CD4-positive, alpha-beta T cell treated with Interferon gamma for 1 hour (primary cell): ENCODE data around the gene EVA1C.
"Not testable (repeated sequence)": the region's sequence is repeated elsewhere in the genome, so short reads cannot be mapped to it uniquely, and the experiment has no call there.

Experiments used
- DNase-seq: peaks from one replicate; pipeline ENCODE4 v3.0.0-alpha.2; 2020

The EVA1C gene

DNA sequence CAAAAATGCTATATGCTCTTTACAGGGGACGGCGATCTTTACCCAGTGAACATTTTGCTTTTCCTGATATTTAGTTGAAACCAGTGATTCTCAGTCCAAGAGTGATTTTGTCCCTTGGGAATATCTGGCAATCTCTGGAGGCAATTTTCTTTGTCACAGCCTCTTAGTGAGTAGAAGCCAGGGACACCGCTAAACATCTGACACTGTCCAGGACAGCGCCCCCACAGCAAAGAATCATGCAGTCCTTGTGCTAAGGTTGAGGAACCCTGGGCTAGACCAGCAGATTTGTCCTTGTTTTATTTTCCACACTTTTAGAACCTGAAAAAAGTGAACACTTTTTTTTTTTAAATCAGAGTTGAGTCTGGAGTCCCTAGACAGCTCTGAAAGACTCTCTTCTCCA lies 13.1 kb downstream of the EVA1C start:
- DNase-seq: no peak

DNA sequence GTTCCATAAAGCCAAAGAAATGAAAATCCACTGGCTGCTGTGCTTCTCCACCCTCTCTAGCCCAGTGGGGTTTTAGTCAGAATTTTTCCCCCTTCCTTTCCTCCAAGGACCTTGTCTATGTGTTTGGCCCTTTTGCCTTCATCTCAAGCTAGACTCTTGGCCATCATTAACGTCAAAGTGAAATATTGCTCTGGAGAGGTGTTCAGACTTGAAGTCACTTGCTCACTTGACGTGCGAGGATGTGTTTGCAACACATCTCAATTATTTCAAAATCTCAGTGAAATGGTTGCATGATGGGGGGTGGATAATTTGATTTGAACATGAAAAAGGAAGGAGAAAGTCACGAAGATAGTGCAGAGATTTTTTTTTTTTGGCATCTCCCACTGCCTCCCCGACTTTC lies 13.6 kb downstream of the EVA1C start:
- no peak for DNase-seq

DNA sequence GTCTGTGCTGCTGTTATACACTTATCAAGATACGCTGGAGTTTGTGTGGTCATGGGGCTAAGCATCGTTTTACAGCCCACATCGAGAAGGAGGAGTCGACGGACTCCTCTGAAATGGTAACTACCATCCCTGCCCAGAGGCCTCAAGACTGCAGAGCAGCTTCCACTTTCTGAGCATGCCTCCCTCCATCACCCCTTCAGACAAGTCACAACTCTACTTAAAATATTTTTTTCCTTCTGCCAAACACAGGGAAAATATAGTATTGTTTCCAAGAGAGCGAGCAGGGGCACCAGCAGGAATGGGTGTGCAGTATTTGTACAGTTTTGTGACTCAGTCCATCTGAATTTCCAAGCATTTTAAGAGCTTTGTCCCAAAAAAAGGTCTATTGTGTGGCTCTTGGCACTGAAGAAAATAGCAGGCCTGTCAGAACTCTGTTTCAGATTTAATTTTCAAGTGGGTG lies 14.1 kb downstream of the EVA1C start:
- DNase-seq: no peak

DNA sequence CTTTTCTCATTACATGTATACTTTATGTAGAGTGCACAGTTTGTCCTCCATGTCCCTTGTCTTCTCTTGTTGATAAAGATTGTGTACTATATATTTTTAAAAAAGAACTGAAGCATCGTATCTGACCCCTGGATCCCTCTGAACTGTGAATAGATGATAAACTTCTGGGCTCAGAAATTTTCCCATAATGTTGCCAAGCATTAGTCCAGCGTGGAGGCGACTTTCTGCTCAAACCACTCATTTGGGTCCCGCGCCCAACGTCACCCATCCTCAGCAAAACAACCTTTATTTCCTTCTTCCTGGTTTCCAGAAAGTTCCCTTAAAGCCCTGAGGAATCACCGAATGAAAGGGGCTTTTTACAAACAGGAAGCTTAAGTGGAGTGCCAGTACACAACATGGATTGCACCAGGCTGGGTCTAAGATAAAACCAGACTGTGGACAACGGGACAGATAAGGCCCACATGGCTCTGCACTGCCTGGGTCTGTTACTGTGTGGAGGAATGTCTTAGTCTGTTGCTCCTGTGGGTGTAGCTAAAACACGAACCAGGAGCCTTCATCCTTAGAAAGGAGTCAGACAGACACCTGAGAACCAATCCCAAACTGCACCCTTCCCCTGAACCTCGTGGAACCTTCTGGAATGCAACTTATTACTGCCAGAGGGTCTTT lies 15.6 kb downstream of the EVA1C start:
- no peak for DNase-seq

DNA sequence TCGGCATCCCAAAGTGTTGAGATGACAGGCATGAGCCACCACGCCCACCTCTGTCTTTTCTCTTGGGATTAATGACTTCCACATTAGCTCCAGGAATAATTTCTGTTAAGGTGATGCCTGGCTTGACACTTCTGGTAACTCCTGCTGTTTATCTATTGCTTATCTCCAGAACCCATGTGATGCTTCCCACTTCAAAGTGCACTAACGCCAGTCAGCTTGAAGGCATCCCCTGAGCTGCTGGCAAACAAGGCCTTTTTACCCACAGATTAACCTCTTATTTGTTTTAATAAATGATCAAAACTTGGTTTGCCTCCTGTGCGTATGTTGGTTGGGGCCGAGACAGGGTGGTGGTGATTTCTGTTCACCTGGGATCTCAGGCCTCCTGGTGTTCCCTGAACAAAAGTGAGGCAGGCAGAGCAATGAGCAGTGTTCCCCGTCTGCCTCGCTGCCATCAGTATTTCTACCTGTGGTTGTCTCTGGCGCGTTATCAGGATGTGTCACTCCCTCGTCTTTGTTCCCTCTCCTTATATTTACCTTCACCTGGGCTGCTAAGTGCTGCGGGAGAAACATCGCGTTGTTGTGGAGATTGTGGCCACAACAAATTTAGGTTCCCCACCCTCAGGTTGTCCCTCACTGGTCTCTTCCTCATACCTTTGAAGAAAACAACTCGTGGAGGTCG lies 20.6 kb downstream of the EVA1C start:
- DNase-seq: not testable (repeated sequence)

DNA sequence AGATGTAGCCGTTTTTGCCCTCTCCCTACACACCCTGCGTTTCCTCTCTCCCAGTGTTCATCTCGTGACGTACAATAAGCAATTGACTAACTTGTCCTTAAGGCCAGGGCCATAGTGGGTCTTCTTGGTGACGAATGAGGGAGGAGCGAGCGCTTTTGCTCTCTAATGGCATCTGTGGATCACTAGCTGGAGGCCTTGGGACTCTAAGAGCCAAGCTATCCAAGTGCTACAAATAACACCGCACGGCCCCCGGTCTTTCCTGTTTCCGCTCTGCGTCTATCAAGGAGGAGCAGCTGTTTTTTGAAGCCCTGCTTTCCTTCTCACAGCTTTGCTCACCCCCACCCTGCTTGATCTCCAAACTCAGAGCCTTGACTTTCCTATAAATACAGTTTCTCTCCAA lies 25.2 kb downstream of the EVA1C start:
- no peak for DNase-seq

DNA sequence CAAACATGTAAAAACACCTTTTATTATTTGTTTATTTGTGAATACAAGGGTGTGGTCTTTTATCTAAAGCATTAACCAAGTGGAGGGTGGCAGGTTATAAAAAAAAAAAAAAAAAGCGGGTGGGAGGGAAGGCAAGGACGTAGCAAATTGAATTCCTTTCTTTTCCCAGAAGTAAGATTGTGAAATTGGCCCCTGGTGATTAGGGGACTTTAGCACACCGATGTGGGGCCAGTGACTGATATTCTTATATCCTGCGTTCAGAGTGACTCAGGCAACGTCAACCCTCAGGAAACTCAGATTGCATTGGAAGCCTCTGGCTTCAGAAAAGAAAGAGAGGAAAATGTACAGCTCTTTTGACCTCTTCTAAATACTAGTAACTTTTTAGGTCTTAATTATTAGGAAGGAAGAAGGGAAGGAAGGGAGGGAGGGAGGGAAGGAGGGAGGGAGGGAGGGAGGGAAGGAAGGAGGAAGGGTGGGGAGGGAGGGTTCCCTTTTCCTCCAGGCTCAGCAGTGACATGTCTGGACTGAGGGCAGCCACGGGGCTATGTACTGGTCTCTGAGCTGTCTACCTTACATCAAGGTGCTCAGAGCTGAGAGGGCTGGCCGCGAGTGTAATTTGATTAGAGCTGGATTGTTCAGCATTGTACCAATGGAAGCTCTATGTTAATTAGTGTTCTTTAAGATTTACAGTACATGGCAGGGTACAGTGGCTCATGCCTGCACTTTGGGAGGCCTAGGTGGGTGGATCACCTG lies 30.2 kb downstream of the EVA1C start:
- DNase-seq: no peak

DNA sequence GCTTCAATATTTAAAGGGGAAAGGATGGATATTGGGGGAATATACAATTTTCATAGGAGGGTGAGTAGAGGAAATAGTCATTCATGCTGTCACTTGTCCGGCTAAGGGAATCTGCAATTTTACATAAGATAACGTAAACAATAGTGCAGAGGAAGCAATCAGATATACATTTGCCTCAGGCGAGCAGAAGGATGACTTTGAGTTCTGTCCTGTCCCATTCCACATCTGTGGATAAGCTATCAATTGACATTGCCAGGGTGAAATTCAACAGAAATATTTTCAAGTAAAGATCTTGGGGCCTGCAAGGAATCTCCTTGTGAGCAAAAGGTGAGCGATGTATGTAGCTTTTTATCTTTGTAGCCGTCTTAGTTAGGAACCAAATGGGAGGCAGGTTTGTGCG lies 32.6 kb downstream of the EVA1C start:
- no peak for DNase-seq

DNA sequence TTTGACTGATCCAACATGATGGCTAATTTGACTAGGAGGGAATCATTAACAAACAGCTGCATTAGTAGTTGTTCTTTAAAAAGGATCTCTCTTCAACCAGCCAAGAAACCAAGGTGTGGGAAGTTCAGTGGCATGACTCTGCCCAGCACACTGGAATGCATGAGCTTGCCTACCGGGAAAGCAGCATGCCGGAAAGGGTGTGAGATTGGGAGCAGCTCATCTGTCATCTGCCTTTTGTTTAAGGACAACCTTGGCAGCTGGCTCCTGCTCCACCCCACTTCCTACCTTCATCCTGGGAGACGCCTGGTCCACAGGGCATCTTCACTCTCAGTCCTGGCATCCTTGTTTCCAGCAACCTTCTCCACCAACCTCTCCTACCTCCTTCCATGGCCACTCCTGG lies 33.9 kb downstream of the EVA1C start:
- not testable (repeated sequence) for DNase-seq

DNA sequence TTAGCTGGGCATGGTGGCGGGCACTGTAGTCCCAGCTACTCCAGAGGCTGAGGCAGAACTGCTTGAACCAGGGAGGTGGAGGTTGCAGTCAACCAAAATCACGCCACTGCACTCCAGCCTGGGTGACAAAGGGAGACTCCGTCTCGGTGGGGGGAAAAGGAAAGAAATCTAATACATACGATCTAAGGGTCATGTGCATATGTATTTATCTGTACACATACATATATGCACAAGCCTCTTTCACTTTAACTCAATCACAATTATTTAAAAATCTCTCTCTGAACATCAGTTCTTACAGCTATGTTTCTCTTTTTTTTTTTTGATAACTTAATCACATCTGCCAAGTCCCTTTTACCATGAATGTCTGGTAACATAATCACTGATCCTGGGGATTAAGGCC lies 34.7 kb downstream of the EVA1C start:
- DNase-seq: no peak

DNA sequence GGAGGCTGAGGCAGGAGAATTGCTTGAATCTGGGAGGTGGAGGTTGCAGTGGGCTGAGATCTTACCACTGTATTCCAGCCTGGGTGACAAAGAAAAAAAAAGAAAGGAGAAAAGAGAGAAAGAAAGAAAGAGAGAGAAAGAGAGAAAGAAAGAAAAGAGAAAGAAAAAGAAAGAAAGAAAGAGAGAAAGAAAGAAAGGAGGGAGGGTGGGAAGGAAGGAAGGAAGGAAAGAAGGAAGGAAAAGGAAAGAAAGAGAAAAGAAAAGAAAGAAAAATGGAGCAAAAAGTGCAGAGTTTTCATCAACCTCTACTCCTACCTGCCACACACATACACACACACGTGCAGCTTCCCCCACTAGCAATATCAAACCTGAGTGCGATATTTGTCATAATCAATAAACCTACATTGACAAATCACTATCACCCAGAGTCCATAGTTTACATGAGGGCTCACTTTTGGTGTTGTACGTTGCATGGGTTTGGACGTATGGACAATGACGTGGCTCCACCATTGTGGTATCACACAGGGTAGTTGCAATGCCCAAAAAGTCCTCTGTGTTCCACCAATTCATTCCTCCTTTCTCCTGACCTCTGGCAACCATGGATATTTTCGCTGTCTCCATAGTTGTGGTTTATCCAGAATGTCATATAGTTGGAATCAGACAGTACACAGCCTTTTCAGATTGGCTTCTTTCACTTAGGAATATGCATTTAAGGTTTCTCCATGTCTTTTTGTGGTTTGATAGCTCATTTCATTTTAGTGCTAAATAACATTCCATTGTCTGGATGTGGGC lies 36.5 kb downstream of the EVA1C start:
- DNase-seq: no peak

DNA sequence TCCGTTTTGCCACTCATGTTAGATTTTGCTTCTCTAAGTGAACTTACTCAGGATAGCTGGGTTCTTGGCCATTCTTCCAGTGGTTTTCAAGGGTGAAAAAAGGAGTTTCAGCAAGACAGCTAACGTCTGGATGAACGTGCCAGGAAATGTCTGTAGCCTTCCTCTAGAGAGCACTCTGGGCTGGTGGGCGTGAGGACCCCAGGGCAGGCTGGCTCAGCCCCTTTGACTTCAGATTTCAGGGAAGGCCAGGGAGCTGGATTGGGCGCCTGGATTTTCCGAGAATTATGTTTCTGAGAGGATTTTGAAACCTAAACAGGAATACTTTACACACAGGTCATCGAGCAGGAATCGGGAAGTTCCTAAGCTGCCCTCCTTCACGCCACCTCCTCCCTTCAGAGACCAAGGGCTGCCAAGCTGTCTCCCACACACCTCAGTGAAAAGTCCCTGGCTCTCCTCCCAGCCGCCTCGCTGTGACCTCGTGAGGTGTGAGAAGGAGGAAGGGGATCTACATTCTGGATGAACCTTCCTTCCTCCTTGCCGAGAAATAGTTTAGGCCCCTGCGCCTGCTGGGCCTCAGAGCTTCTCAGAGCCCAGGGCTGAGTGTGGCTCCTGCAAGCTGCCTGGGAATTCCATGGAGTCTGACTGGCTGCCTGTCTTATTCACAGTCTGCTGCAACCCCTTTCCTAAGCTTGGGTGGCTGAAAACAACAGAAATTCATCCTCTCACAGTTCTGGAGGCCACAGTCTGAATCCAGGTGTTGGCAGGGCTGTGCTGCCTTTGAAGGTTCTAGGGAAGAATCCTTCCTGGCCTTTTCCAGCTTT lies 38.6 kb downstream of the EVA1C start:
- DNase-seq: not testable (repeated sequence)

DNA sequence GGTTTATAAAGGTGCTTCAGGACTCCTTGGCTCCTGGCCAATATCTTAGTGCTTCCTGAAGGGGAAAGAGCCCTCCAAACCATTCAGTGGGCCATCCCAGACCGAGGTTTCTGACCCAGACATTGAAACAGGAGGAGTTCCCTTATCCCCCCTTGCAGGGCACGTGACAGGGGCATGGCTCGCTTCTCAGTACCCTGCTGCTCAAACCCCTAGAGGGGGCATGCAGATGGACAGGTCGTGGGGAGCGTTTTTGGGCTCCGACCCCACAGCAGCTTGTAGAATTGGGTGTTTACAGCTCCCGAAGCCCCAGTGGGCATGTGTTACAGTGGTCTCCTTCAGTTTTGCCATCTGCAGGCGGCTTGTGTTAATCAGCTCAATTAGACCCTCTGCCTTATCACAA lies 39.7 kb downstream of the EVA1C start:
- DNase-seq: not testable (repeated sequence)

DNA sequence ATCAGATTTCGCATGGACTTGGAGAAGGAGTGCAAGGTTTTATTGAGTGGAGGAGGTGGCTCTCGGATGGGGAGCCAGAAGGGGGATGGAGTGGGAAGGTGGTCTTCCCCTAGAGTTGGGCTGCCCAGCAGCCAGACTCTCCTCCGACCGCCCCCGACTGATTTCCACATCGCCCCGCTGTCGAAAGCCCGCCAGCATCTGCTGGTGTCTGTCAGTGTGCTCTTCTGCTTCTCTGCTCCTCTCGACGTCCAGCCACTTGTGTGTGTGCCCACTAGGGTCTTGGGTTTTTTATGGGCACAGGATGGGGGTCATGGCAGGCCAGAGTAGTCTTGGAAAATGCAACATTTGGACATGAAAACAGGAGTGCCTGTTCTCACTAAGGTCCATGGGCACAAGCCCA lies 40.1 kb downstream of the EVA1C start:
- DNase-seq: no peak

DNA sequence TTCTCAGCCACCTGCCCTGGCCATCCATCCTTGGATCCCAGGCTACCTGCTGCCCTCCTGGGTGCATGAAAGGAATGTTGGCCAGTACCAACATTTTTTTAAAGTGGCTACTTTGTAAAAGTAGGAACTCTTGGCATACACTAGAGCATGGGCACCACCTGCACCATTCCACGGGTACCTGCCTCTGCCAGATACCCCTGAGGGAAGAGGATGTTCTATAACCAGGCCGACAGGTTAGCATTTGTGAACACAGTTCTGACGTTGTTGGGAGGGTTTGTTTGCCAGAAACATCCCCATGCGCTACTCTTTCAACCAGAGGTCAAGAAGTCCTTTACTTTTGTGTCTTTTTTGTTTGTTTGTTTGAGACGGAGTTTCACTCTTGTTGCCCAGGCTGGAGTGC lies 43.0 kb downstream of the EVA1C start:
- no peak for DNase-seq

DNA sequence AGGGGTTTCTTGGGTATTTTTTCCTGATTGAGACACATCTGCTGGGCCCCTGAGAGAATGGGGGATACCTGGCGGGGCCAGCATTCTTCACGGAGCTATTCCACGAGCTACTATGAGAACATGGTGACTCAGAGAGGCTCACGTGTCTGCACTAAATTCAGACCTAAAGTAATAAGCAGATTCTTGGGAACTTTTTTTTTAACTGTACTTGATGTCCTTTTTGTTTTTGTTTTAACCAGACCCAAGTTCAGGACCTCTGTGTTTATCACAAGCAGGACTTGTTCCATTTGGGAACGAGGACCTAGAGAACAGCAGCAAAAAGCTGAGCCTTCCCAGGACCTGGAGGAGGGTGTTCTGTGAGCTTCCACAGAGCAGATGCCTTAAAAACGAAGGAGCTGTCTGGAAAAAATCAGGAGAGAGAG lies 44.0 kb downstream of the EVA1C start:
- no peak for DNase-seq

DNA sequence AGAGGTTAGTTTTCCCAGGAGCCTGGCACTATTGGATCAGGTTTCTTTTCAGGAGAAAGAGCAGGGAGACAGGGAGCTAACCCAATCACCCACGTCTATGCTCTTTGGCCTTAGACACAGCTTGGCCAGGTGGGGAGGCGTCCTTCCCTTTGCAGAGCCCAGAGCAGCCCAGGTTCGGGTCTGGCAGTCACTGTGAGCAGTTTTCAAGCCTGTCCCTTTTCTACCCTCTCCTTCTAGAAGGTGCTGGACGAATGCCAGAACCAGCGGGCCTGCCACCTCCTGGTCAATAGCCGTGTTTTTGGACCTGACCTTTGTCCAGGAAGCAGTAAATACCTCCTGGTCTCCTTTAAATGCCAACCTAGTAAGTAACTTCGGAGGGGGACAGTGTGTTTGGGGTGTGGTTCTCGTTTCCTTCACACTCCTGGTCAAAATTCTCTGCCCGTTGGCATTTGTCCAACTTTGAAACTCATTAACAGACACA lies 44.9 kb downstream of the EVA1C start:
- no peak for DNase-seq

DNA sequence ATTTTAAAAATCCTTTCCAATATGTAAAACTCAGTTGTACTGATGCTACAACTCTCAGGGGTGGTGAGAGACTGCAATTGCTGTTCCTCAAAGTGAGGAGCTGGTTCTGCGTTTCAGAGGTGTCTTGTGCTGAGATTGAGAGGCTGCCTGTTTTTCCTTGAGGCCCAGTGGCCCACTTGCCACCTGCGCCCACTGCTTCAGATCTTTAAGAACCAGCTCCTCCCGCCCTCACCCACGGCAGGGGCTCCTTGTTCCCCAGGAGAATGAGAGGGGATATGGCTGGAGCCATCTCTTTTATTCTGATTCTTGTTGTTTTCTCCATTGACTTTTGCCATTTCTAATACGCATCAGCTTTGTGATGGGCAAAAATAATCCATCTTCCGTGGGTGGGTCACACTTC lies 45.5 kb downstream of the EVA1C start:
- DNase-seq: no peak

DNA sequence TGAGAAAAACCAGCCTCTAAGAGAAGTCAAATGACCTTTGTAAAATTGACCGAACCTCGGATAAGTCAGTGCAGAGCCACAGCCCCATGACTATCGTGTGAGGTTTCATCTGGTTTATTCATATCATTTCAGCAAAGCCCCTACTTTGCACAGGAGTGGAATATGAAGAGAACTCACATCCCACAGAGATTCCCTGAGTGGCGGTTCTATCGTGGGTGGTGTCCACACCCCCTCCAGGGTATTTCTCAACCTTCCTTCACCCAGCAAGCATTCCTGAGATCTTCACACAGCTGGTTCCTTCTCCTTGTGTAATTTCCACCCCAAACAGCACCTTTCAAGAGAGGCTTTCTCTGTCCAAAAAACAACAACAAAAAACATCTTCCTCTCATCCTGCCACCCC lies 47.5 kb downstream of the EVA1C start:
- no peak for DNase-seq

DNA sequence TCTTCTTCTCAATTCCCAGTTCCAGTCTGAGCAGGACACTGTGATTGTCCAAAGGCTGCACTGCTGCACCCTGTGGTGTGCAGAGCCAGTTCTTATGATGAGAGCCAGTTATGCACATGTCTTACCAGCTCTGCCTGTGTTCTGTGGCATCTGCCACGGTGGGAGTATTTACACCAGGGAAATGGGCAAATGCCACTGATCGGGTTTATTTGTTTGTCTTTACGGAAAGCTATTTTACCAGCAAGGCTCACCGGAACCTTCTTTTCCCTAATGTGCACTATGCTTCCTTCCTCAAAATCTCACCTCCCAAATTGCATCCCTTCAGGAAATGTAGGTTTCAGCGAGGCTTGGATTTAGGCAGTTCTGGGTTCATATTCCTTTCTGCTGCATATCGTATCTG lies 49.0 kb downstream of the EVA1C start:
- no peak for DNase-seq

DNA sequence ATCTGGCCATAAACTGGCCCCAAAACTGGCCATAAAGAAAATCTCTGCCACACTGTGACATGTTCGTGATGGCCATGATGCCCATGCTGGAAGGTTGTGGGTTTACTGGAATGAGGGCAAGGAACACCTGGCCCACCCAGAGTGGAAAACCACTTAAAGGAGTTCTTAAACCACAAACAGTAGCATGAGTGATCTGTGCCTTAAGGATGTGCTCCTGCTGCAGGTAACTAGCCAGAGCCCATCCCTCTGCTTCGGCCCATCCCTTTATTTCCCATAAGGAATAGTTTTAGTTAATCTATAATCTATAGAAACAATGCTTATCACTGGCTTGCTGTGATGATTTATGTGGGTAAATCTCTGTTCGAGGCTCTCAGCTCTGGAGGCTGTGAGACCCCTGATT lies 50.1 kb downstream of the EVA1C start:
- DNase-seq: not testable (repeated sequence)

DNA sequence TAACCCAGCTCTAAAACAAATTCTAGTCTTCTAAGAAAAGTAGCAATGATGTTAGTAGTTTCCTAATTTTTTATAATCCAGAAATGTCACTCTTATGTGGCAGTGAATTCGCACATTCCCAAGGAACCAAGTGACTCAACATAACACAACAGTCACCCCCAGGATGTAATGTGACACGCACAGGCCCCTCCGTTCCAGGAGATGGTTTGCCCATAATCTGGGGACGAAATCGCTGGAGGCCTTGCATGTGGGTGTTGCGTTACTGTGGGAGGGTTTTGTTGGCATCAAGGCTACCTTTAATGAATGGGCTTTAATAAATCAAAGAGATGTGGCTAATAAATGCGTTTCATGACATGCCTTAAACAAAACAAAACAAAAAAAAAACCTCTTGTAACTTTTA lies 50.9 kb downstream of the EVA1C start:
- DNase-seq: no peak
